Activated CD4-positive, alpha-beta T cell treated with anti-CD3 and anti-CD28 coated beads for 24 hours (primary cell): ENCODE measurements around the gene EFS.
"Not testable (repeated sequence)": the region's sequence is repeated elsewhere in the genome, so short reads cannot be mapped to it uniquely, and the experiment has no call there.

Experiments
- DNase-seq, 2 donors: peaks; one replicate each; pipeline ENCODE4 v3.0.0-alpha.2; 2020; ENCODE audit warnings: low read depth in 2 of 2

The EFS gene, protein sequence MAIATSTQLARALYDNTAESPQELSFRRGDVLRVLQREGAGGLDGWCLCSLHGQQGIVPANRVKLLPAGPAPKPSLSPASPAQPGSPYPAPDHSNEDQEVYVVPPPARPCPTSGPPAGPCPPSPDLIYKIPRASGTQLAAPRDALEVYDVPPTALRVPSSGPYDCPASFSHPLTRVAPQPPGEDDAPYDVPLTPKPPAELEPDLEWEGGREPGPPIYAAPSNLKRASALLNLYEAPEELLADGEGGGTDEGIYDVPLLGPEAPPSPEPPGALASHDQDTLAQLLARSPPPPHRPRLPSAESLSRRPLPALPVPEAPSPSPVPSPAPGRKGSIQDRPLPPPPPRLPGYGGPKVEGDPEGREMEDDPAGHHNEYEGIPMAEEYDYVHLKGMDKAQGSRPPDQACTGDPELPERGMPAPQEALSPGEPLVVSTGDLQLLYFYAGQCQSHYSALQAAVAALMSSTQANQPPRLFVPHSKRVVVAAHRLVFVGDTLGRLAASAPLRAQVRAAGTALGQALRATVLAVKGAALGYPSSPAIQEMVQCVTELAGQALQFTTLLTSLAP

DNA sequence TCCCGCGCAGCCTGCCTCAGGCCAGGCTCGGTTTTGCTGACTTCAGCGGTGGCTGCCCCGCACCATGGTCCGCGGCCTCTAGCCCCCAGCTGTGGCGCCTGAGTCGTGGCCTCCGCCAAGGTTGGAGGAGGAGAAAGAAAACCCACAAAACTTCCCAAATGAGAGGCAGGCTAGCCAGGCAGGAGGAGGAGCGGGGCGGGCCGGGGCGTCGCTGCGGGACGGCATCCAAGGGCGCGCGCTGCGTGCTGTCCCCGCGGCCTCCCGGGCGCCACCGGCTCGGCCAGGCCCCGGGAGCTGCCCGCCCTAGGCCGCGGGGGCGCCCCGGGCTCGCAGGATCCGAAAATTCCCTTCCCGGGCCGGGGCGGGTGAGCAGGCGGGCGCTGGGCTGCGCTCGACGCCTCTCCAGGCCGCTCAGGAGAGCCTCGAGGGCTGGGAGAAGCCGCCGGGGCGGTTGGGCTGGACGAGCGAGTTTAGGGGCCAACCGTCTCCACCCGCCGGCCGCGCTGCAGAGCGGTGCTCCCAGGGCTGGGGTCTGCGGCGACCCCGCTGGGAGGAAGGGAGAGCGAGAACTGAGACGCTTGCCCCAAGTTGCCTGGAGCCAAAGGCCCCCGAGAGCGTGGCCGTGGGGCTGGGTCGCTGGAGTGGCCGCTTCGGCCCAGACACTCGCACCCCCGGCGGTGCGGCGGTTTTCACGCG lies at the start of gene EFS:
TSS of gene EFS (minus strand) at position 137 of the 696 bp plus-strand sequence. CDS start 147 bp downstream, outside the sequence.
- no peak for DNase-seq

DNA sequence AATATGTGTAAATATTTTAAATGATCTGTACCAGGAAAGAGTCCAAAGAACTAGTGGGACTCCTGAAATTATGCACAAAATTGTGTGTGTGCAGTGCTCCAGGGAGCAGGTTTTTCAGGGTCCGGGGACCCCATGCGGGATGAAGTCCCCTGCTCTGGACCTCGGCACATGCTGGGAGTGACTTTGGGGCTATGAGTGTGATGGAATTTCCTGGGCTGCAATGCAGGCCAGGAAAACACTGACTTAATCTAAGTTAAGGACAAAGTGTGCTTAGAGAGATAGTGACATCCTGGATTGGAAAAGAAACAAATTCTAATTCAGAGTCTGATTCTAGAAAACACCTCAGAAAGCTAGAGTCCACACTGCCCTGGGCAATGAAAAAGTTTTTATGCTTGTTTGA lies 49.3 kb upstream of the EFS start:
- DNase-seq = no peak

DNA sequence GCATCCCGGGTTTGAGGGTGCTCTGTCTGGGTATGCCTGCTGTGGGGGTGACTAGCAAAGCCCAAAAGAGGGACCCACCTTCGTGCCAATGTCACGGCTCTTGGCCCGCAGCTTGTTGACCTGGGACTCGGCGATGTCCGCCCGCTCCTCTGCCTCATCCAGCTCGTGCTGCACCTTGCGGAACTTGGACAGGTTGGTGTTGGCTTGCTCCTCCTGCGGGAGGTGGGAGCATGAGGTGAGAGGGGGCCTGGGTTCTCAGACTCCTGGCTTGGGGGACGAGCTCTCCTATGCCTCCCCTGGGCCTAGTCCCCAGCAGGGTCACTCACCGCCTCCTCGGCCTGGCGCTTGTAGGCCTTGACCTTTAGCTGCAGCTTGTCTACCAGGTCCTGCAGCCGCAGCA lies 48.7 kb upstream of the EFS start:
- DNase-seq = no peak

DNA sequence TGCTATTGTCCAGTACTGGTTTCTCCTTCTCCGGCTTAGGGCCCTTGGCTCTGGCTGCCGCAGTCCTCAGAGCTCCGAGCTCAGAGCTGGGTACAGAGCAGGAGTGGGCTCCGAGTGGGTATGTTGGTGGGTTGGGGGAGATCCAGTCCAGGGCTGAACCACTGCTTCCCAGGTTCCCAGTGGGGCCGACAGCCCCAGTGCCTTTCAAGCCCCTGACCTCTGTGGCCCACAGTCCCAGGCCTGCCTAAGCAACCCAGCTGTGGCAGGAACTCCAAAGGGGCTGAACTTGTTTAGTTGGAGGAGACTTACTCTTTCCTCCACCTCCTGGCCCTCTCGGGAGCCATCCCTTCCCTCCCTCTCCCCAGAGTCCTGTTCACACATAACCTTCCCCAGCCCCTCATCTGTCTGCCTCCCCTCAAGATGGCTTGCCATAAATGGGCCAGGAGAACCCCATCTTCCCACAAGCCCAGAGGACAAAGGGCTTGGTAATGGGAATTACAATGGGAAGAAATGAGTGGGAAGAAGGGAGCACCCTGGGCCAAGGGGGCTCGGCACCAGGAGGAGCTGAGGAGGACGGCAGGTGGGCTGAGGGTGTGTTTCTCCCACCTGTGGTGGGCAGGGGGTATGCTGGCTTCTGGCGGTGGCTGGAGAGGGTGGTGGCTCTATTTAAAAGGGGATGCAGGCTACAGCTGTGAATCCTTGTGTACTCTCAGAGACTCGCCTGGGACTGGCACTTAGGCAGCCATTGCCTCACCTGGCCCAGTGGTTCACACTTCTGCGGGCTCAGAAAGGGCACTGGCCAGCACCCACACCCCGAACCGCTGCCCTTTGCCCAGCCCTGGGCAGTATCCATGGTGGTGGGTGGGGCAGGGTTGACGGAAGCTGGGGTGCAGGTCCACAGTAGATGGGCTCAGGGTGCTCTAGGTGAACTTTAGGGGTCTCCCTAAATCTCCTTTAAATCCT lies 46.9 kb upstream of the EFS start:
- no peak for DNase-seq

DNA sequence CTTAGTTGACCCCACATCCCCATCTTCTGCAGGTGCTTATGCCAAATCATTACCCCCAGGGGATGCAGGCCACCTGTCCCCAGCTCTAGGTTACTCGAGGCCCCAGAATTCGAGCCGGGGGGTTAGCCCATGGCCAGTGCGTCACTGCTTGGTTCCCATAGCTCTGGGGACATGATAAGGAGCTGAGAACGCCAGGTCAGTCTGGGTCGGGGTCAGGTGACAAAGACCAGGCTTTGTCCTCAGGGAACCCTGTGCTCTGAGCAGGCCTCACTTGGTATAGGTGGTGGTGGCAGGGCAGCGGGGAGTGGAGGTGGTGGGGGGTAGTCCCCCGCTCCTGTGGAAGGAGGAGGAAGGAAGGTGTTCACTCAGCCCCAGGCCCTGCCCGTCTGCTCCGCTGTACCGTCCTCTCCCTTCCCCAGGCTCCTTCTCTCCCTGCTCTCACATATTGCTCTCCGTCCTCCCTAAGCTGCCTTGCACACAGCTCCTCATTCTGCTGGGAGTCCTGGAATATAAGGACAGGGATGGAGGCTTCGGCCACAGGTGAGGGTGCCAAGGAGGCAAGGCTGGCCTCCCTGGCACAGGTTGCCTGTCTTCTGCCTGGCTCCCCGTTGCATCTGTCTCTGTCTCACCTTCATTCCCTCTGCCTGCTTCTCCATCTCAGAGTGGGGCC lies 45.1 kb upstream of the EFS start:
- no peak for DNase-seq

DNA sequence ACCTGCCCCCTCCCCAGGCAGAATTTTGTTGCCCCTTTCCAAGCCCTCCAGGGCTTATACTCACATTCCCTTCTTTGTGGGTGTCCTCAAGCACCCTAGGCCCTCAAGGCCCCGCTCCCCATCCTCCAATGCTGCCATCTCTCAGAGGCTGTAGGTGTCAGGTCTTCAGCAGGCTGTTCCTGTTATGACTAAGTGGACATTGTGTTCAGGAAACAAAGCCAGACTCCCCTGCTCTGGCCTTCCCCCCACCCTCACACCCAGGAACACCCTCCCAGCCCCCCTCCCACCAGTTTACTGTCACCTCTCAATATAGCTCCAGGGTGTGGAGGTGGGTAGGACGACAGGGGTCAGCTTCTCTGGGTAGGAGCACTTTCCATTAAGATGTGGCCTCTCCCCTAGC lies 44.5 kb upstream of the EFS start:
- no peak for DNase-seq

DNA sequence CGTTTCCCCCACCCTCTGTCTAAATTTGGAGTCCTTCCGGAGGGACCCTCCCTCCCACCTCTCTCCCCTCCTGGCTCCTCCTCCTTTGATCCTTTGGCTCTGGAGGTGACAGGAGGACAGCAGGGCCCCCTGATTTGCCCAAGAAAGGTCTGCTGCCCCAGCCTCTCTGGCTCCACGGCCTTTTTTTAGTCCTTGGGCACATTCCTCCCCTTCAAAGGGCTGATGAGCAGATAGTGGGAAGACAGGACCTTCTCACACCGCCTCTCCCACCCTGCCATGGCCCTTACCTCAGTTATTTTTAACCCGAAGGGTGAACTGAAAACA lies 43.3 kb upstream of the EFS start:
- DNase-seq = no peak

DNA sequence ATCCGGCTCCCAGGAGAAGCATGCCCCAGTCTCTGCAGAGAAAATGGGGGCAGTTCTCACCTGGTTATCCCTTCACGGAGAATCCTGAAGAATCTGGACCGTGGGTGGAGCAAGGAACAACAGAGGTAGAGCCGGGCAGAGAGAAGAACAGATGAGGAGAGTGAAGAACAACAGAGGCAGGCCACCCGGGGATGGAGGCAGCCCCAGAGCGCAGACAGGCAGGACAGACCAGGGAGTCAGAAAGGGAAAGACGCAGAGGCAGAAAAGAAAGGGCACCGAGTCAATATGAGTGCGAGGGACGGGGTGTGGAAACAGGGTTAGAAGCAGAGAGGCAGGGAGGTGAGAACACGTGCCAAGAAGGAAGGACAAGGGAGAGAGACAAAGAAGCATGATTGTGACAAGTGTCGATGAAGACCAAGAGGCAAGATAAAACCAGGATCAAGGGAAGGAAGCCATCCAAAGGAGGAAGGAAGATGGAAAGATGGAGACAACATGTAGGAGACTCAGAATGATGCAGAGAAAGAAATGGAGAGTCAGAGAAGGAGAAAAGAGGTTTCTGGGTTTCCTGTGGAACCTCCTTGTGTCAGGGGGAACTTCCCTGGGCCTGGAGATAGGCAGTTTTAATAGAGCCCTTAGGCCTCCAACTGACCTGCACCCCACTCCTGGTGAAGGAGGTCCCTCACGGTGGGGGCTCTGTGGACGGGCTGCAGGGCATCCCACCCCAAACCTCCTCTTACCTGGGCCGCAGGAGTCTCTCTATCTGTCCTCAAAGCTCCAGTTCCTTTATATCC lies 42.7 kb upstream of the EFS start, which contains the start of gene MYH6:
TSS of gene MYH6 (minus strand) at position 758 of the 791 bp plus-strand sequence. CDS start 1,050 bp downstream, outside the sequence.
- DNase-seq = no peak

DNA sequence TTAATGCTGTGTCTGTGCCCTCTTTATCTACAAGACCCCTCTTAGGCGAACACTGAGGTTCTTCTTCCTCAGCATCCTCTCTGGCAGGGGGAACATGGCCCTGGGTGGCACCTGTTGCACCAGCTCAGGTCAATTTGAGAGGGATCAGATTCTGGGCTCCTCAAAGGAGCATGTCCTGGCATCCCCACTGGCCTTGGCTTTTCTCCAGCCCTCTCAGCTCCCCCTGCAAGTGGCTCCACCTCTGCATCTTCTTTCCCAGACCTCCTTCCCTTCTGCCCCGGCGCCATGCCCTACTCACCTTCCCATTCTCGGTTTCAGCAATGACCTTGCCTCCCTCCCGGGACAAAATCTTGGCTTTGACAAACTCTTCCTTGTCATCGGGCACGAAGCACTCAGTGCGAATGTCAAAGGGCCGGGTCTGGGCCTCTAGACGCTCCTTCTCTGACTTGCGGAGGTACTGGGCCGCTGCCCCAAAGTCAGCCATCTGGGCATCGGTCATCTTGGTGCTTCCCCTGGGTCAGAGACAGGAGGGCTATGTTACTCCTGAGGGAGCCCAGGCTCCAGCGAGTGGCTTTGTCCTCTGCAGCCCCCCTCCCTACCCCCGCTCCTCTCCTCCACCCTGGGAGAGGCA lies 41.9 kb upstream of the EFS start:
- no peak for DNase-seq

DNA sequence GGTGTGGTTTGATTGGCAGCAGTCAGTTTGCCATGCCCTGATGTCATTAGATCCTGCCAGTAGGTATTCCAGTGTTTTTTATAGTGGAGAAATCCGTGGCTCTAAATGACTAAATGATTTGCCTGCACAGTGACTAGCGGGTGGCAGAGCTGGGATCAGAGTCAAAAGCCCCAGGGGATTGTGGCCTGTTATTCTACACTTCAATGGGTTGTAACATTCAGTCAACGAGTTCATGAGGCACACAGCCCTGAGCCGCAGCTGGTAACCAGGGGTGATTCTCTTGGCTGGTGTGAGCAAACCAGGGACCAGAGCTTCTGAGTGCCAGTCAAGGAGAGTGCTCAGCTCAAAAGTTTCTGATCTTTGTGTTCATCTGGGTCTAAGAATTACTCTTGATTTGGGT lies 41.3 kb upstream of the EFS start:
- no peak for DNase-seq

DNA sequence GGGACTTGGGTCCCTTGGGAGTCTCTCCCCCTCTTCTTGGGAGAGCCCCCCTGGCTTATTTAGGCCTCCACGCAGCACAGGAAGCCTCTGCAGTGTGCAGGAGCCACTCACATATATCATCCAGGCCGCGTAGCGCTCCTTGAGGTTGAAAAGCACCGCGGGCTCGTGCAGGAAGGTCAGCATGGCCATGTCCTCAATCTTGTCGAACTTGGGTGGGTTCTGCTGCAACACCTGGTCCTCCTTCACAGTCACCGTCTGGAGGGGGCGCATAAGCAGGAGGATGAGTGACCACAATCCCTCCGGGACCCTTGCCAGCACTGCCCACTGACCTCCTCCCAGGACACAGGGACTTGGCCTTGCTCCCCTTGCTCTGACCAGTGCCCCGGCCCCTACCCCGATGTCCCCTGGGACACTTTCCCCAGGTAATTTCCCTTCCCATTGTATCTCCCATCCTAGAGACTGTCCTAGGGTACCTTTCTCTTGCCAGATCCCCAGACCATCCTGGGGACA lies 40.6 kb upstream of the EFS start:
- no peak for DNase-seq

DNA sequence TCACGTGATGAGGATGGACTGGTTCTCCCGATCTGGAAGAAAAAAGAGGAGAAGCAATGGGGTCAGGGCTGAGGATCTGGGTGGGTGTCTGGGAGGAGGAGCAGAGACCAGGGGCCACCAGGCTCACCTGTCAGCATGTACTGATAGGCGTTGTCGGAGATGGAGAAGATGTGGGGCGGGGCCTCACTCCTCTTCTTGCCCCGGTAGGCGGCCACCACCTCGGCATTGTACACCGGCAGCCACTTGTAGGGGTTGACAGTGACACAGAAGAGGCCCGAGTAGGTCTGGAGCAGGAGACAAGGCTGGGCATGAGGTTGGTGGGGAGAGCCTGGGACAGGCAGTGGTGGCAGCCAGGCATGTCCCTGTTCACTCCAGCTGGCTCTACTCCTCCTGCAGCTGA lies 40.1 kb upstream of the EFS start:
- DNase-seq = no peak

DNA sequence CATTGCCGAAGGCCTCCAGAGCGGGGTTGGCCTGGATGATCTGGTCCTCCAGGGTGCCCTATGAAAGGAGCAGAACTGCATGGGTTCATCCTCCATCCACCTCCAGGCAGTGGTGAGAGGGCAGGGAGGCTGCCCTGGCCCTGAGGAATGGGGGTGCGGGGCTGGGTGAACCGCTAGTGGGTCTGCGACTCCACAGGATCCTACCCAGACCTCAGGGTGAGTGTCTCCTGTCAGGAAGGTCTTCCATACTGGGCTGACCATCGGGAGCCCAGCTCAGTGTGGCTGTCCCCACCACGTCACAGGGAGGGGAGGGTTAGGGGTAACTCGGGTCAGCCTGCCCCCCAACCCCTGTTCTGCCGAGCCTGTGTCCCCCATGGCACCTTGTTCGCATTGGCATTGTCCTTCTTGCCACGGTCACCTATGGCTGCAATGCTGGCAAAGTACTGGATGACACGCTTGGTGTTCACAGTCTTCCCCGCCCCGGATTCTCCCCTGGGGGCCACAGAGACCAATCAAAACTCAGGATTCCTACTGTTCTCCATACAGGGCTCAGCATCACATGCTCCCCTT lies 39.4 kb upstream of the EFS start:
- no peak for DNase-seq

DNA sequence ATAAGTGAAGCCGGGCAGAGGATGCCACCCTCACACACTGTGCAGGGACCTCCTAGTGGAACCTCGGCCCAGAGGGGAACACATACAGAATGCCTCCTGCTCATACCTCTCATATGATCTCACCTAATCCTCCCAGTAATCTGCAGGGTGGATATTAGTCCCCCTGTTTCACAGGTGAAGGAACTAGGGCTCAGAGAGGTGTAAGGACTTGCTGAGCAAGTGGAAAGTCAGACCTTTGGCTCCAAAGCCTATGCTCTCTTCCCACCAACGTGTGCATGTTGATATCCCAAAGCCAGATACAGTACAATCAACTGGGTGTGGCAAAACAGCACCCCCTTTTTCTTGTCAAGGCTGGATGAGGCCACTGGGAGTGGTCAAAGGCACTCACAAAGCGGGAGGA lies 38.9 kb upstream of the EFS start:
- no peak for DNase-seq

DNA sequence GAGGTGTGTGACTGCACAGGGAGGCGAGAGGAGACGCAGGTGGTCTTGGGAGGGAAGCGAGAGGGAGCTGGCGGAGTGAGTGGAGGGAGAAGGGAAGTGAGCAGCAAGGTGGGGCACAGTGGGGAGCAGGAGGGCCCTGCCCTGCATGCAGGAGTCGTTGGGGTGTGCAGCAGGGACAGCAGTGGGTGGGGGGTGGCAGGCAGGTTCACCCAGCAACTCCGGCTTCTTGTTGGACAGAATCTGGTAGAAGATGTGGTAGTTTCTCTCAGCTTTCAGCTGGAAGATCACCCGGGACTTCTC lies 38.1 kb upstream of the EFS start:
- DNase-seq = no peak

DNA sequence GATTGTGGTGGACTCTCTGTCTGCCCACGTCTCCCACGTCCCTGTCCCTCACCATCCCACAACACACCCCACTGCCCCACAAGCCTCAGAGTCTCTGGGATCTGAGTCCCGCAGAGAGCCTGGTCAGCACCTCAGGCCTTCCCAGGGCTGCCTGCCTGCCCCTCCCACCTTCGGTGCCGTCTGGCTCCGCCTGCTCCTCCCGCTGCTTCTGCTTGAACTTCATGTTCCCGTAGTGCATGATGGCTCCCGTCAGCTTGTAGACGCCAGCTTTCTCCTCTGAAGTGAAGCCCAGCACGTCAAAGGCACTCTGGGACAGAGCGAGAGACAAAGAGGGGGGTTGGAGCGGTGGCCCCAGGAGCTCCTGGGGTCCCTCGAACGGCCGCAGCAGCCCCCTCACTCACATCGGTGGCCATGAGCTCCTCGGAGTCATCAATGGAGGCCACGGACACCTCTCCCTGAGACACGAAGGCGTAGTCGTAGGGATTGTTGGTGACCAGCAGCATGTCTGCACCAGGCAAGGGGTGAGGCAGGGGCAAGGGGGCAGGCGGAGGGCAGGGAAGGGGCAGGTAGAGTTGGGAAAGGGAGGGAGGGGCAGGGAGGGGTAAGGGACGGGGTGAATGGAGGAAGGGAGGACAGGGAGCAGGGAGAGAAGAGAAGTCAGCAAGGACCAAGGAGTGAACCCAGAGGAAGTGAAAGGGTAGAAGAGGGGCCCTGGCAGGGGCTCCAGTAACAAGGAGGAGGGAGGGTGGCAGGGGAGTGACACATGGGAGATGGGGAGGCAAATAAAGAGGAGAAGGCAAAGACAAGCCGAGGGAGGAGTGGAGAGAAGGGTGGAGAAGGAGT lies 37.5 kb upstream of the EFS start:
- no peak for DNase-seq

DNA sequence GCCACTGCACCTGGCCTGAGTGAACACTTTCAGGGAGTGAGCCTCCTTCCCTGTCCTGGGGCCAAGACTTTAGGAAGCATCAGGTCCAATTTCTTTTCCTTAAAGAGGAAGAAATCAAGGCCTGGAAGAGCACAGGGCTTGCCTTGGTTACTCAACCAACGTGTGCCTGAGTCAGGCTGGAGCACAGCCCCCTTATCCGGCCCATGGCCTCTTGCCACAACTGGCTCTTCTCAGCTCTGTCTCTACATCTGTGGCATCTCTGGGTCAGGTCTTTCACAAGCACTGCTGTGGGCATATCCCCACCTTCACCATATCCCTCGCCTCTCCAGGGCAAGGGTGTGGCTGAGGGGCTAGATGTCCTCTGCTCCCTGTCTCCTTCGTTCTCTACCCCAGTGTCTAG lies 36.3 kb upstream of the EFS start:
- DNase-seq = no peak

DNA sequence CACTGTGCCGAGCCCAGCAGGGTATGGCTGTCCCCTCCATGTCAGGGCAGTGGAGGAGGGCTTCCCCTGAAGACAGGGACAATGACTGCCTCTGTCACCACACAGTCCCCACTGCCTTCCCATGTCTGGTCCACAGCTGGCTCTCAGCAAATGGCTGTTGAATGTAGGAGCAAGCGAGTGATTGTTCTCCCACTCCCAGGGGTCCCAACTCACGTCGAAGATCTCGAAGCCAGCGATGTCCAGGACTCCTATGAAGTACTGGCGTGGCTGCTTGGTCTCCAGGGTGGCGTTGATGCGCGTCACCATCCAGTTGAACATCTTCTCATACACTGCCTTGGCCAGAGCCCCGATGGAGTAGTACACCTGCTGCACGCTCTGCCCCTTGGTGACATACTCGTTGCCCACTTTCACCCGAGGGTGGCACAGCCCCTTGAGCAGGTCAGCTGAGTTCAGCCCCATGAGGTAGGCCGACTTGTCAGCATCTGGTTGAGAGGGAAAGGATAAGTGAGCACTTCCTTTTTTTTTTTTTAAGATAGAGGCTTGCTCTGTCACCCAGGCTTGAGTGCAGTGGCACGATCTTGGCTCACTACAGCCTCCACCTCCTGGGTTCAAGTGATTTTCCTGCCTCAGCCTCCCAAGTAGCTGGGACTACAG lies 35.7 kb upstream of the EFS start:
- not testable (repeated sequence) for DNase-seq
